A673 (cell line): ENCODE data around the gene UBXN7. TPM values are rescaled to one million over a fixed set of nuclear protein-coding genes. Genes with fewer than 3 reads are reported as not detected.
"Not testable (repeated sequence)": the region's sequence is repeated elsewhere in the genome, so short reads cannot be mapped to it uniquely, and the experiment has no call there.

Source experiments
- BruUV-seq: library from RNA; stranded (reverse); fragments of 400-500 nt; replicated peaks from 2 replicates; lab custom pipeline; 2021; lab: Mats Ljungman, UMichigan
- CTCF ChIA-PET: fragments of 300-600 bp; sonication (Branson Sonifier 250); formaldehyde crosslinking; loops from one replicate; lab custom pipeline; 2022; ENCODE audit warnings: antibody characterized with exemption; lab: Charles Lee
- POLR2A ChIA-PET: fragments of 300-600 bp; sonication (Branson Sonifier 250); formaldehyde crosslinking; loops from one replicate; lab custom pipeline; 2022; ENCODE audit warnings: antibody characterized with exemption; ENCODE audit not compliant: low non-redundant PET; lab: Charles Lee
- DNase-seq: peaks from one replicate; pipeline ENCODE4 v3.0.0-alpha.2; 2015; ENCODE audit warnings: low spot score
- H3K27ac ChIP-seq: fragments of 200-600 bp; sonication (generic); 2 replicates; pipeline ENCODE4 v1.5.1; 2016; ENCODE audit warnings: mixed run types, low read depth, mild to moderate bottlenecking, mixed read lengths, antibody characterized with exemption, low read length; ENCODE audit not compliant: poor library complexity, severe bottlenecking
- H3K27me3 ChIP-seq: fragments of 200-600 bp; sonication (generic); replicated peaks from 2 replicates; pipeline ENCODE4 v1.6.1; 2017; ENCODE audit warnings: mixed run types, low read depth, mild to moderate bottlenecking, mixed read lengths, antibody characterized with exemption, low read length; ENCODE audit not compliant: insufficient read depth, poor library complexity
- H3K36me3 ChIP-seq: fragments of 200-600 bp; sonication (generic); 2 replicates; pipeline ENCODE4 v1.6.1; 2016; ENCODE audit warnings: mixed run types, mild to moderate bottlenecking, mixed read lengths, antibody characterized with exemption, low read length; ENCODE audit not compliant: insufficient read depth, poor library complexity, severe bottlenecking
- H3K4me1 ChIP-seq: fragments of 200-600 bp; sonication (generic); 2 replicates; pipeline ENCODE4 v1.6.1; 2017; ENCODE audit warnings: mixed run types, mild to moderate bottlenecking, mixed read lengths, antibody characterized with exemption, low read length; ENCODE audit not compliant: insufficient read depth, poor library complexity, severe bottlenecking
- H3K4me3 ChIP-seq: fragments of 200-600 bp; sonication (generic); 2 replicates; pipeline ENCODE4 v1.5.1; 2016; ENCODE audit warnings: low read depth, mixed run types, mild to moderate bottlenecking, mixed read lengths, low read length; ENCODE audit not compliant: poor library complexity, severe bottlenecking
- H3K9me3 ChIP-seq: fragments of 200-600 bp; sonication (generic); 2 replicates; pipeline ENCODE4 v1.6.1; 2016; ENCODE audit warnings: mixed run types, low read depth, mild to moderate bottlenecking, mixed read lengths, antibody characterized with exemption, low read length; ENCODE audit not compliant: poor library complexity, severe bottlenecking
- EZH2 ChIP-seq: fragments of 200-600 bp; sonication (generic); IDR thresholded peaks from 2 replicates; pipeline ENCODE4 v1.6.1; 2017; ENCODE audit warnings: borderline replicate concordance, low read depth, mild to moderate bottlenecking, mixed read lengths, antibody characterized with exemption, low read length; ENCODE audit not compliant: poor library complexity, severe bottlenecking
- intact Hi-C: fragments of 100-400 bp; cut with micrococcal nuclease; formaldehyde crosslinking; loops from one replicate; pipeline ENCODE4 v1.10.0; 2022; ENCODE audit not compliant: unreplicated experiment
- total RNA-seq: library from RNA; stranded (reverse); gene quantifications from 2 replicates; pipeline ENCODE4 v1.2.3, GENCODE V29; 2021
- TF ChIP-seq, protein P1 (sequence below): fragments of 300-800, 200-600 bp; sonication (generic); conservative IDR thresholded peaks from 2 replicates; pipeline ENCODE4 v1.5.1; 2017; ENCODE audit warnings: low read depth, mild to moderate bottlenecking, antibody characterized with exemption, low read length, moderate library complexity, mixed read lengths

UBXN7 gene
- total RNA-seq, 1 experiment from 2014 or later = 94.2 TPM

DNA sequence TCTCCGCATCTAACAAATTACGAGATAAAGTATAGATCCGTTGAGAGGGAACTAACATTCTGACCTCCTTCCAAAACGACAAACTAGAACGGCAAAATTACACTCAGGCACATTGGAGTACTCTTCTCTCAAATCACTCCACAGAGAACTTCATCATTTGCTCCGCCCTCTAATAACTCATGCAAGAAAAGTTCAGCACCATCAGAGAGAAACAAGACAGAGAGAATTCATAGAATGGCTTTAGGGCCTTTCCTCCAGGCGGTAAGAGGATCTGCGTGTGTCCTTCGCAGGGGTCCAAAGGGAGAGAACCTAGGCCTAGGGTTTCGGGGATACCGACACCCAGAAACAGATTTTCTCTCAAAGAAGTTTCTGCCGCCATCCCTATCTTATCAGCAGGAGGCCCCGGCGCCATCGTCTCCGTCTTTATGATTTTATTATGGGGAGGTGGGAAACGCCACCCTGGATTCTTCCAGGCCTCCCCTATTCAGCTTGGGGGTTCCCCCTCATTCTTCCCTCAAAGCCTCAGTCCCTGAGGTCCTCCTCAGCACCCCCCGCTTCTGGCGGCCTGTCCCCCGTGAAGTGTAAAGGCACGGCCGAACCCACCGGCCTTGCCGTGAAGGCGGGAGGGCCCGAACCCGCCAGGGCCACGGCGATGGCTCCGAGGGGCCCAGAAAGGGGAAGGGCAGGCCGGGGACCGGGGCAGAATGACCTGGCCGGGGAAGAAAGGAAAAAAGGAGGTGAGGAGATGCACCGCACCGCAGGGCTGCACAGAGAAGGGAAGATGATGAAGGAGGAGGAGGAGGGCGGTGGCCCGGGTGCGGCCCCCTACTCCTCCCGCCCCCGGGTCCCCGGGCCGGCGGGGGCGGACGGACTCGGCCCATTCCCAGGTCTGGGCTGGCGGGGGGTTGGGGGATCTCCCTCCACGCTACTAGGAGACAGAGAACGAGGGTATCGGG lies 768 bp downstream of the UBXN7 start:
- H3K27ac ChIP-seq = peak overlapping the region; percentile 84
- CTCF ChIA-PET = no interaction called here

DNA sequence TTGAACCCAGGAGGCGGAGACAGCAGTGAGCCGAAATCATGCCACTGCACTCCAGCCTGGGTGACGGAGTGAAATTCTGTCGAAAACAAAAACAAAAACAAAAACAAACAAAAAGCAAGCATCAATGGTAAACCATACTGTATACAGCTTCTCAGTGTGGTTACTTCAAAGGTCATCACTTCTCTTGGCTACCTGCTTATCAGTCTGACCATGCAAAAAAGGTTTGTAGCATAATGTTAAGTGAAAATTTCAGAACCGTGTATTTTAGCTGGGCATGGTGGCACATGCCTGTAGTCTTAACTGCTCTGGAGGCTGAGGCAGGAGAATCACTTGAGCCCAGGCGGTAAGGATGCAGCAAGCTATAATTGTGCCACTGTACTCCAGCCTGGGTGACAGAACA lies 4.2 kb downstream of the UBXN7 start:
- ChIA-PET CTCF (no interaction called here), POLR2A (no interaction called here)
- H3K4me3 ChIP-seq = no peak overlapping the region
- peak overlapping the region; percentile 24 for H3K27ac ChIP-seq
- no TSS peak for BruUV-seq
- H3K36me3 ChIP-seq = peaks cover 2% of the 10 kb centered on the region
- no peaks in the 10 kb centered on the region for H3K27me3 ChIP-seq
- intact Hi-C loops = no loop called here
- peaks cover 6% of the 10 kb centered on the region for H3K4me1 ChIP-seq
- DNase-seq = no peak
- no peaks in the 10 kb centered on the region for H3K9me3 ChIP-seq
- TF ChIP-seq, protein P1, sequence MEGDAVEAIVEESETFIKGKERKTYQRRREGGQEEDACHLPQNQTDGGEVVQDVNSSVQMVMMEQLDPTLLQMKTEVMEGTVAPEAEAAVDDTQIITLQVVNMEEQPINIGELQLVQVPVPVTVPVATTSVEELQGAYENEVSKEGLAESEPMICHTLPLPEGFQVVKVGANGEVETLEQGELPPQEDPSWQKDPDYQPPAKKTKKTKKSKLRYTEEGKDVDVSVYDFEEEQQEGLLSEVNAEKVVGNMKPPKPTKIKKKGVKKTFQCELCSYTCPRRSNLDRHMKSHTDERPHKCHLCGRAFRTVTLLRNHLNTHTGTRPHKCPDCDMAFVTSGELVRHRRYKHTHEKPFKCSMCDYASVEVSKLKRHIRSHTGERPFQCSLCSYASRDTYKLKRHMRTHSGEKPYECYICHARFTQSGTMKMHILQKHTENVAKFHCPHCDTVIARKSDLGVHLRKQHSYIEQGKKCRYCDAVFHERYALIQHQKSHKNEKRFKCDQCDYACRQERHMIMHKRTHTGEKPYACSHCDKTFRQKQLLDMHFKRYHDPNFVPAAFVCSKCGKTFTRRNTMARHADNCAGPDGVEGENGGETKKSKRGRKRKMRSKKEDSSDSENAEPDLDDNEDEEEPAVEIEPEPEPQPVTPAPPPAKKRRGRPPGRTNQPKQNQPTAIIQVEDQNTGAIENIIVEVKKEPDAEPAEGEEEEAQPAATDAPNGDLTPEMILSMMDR = no peak
- TF ChIP-seq EZH2 = no peak

More for the DNA sequence above, 768 bp downstream of the UBXN7 start:
- peaks cover 2% of the 10 kb centered on the region for H3K36me3 ChIP-seq
- no peaks in the 10 kb centered on the region for H3K27me3 ChIP-seq
- H3K4me1 ChIP-seq = peaks cover 6% of the 10 kb centered on the region
- peak overlapping the region; percentile 87 for H3K4me3 ChIP-seq
- peak; percentile 72 for DNase-seq
- POLR2A ChIA-PET = no interaction called here
- TSS peak; percentile 77 for BruUV-seq
- intact Hi-C loops = loop anchor here (5.0 kb wide), 1 partner anchor 114 kb away; the partner anchor contains the start of gene DYNLT2B
- H3K9me3 ChIP-seq = no peaks in the 10 kb centered on the region
- TF ChIP-seq, protein P1 = no peak
- TF ChIP-seq EZH2 = no peak

DNA sequence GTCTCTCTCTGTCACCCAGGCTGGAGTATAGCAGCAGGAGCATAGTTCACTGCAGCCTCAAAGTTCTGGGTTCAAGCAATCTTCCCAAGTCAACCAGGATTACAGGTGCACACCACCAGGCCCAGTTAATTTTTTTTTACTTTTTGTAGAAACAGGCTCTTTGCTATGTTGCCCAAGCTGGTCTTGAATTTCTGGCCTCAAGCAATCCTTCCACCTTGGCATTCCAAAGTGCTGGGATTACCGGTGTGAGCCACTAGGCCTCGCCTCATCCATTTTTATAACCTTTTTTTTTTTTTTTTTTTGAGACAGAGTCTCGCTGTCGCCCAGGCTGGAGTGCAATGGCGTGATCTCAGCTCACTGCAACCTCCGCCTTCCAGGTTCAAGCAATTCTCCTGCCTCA lies 7.8 kb downstream of the UBXN7 start:
- H3K36me3 ChIP-seq, H3K4me3 ChIP-seq, DNase-seq, intact Hi-C loops, BruUV-seq, H3K27ac ChIP-seq, H3K9me3 ChIP-seq, H3K27me3 ChIP-seq, CTCF ChIA-PET, POLR2A ChIA-PET, H3K4me1 ChIP-seq: not testable (repeated sequence)
